GM19240 (cell line): ENCODE results near the gene SNCG.

Source experiments
- DNase-seq: peaks from one replicate; pipeline ENCODE4 v3.0.0; 2011; ENCODE audit warnings: low spot score; ENCODE audit not compliant: insufficient read length

SNCG gene

DNA sequence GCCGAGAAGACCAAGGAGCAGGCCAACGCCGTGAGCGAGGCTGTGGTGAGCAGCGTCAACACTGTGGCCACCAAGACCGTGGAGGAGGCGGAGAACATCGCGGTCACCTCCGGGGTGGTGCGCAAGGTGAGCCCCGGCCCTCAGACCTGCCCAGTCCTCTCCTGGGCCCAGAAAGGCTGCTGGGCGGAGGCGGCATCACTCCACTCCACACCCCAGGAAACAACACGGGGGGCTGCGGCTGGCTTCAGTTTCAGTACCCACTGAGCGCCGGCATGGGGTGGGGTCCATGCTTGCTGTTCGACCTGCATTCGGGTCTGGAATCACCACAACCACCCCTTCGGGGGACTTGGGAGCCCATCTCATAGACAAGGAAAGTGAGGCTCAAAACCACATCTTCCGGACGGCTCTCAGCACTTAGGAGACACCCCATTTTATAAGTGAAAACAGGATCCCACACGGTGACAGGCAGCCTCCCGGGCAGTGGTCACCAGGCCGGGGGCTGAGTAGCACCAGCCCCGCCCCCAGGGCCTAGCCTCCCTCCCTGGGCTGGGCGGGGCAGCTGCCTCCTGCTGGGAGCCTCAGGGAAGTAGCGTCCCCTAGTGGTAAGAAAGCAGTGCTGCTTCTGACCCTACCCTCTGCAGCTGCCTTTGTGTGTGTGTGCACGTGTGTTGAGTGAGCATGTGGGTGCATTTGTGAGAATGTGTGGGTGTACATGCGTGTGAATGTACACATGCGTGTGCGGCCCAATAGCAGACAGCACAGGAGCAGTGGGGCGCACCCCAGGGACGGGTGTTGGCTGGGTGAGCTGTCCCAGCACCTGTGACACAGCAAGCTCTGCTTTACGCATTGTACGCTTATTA is 1.8 kb downstream of the SNCG start:
- DNase-seq, result peak; percentile 33

GRCh38 chr10:86960863-86961434 is 2.5 kb downstream of the SNCG start:
- DNase-seq, result no peak

DNA sequence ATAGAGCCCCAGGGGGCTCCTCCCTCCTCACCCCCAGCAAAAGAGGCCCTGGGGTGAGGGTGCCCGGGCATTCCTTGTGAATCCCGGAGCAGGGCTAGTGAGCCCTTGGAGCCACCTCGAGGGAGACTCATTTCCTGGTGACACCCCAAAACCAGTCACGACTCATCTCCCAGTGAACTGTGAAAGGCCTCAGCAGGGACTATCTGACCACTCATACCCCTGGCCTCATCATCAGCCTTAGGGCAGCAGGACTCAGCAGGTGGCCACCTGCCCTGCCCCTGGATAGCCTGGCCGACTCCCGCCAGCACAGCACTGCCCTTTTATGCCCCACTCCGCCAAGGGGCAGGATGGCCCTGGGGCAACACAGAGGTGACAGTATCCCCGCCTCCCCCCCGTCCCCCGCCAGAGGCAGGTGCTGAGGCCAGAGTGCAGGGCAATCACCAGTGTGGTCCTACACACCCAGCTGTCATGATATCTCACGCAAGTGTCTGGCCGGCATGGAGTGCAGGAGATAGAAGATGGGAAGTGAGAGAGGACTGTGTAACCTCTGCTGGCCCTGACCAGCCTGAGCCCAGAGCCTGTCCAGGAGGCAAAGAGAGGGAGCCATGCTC is 3.2 kb downstream of the SNCG start:
- no peak for DNase-seq

DNA sequence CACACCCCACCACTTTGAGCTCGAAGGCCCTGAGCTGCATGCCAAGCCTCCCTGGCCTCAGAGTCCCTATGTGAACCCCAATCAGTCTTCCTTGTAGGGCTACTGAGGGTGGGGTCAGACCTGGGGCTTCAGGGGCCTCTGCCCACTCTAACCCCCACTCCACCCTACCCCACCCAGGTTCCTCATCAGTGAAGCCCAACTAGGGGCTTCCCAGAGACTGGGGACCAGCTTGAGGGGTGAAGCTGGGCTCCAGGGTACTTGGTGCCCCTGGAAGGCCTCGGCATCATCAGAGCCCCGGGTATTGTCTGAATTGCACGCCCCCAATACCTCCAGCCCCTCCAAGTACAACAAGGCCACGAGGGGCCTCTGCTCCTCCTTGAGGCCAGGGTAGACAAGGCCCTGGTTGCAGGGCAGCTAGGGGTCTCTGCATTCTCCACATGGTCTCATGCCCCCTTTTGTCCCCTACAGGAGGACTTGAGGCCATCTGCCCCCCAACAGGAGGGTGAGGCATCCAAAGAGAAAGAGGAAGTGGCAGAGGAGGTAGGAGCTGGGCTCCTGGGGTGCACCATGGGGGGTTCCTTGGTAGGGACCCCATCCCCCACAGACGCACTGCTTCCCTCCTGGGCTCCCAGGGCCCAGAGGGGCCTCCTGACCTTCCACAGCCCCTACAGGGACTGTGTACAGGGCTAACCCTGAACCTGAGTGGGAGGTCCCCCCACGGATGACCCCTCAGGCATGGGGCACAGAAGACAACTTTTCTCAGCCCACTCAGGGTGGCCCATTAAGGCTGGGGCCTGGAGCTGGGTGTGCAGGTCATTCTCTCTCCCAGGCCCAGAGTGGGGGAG is 4.0 kb downstream of the SNCG start:
- no peak for DNase-seq

- DNase-seq, result no peak
Measured at GRCh38 chr10:86962981-86963310, 4.5 kb downstream of the SNCG start.

GRCh38 chr10:86963341-86963919 is 5.0 kb downstream of the SNCG start:
- no peak for DNase-seq

DNA sequence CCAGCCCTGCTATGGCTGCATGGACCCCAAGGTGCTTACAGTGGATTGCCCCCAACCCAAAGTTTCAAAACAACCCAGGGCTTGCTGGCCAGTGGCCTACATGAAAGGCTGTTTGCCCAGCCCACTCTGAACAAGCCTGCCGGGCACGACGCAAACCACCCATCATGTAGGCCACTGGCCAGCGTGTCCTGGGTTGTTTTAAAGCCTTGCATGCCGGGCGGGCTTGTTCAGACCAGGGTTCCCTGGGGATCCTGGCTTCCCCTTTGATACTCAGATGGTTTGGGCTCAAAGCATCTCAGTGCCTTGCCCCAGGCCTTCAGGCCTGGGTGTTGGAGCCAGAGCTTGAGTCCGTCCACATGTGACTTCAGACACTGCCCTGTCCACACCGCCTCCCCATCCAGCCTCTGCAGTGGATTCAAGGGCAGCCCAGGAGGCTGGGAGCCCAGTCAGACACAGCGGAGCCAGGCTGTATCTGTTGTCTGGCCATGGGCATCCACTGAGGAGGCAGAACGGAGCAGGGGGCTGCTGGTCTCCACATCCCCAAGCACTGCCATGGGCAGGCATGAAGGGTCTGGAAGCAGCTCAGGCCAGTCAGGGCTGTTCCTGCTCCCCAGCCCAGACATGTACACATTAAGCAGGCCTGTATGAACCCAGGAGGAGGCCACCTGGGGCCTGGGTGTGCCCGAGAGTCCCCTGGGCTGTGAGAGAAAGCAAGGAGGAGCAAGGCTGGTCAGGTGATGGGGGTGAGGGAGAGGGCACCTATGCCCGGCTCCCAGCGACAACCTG is 5.9 kb downstream of the SNCG start:
- DNase-seq, result no peak

GRCh38 chr10:86964847-86965190 is 6.4 kb downstream of the SNCG start:
- DNase-seq, result no peak

- DNase-seq, result no peak
Measured at GRCh38 chr10:86965986-86966654, 7.7 kb downstream of the SNCG start.

GRCh38 chr10:86967481-86967941 is 9.1 kb downstream of the SNCG start:
- DNase-seq, result no peak

- DNase-seq, result no peak
Measured at GRCh38 chr10:86968271-86968993, 10.0 kb downstream of the SNCG start, which contains the start of gene ADIRF. ADIRF (plus strand) TSS chr10:86968482; CDS start chr10:86968545, 63 bp downstream.

DNA sequence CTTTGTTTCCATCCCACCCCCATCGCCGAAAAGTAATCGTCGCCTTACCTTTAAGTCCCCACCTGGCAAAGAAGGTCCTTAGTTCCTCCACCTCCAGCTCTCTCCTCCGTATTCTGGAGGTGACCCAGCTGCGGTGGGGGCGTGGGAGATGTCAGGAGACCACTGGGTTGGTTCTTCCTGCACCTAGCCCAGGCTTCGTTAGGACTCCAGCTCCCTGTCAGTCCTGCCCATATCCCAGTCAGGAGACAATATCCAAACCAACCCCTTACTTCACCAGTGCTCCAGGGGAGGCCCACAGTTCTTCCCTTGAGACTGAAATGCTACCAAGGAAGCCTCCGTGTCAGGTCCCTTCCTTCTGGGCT is 10.6 kb downstream of the SNCG start:
- DNase-seq, result no peak

DNA sequence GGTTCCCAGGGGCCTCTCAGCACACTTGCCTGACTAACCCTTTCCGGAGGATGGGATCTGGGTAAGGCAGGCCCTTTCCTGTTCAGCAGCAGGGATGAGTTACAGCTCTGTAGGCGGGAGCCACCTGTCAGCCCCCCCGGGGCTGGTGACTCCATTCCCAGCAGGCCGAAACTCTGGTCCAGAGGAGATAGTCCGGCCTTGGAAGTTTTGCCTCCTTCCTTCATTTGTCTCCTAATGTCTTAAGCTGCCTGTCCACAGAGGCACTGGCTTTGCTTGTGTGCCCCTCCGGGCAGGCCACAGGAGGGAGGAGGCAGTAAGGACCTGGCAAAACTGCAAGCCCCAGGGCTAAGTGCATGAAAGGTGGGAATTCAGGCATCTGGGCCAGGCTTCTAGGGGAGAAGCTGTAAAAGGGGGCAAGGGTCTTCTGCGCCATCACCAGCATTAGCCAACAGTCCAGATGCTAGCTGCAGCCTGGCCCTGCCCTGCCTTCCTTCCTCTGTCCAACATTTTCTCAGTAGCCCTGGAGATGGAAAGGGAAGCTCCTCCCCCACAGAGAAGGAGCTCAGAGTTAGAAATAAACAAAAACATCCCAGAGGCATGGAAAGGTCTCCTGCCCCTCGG is 11.1 kb downstream of the SNCG start:
- DNase-seq, result no peak

DNA sequence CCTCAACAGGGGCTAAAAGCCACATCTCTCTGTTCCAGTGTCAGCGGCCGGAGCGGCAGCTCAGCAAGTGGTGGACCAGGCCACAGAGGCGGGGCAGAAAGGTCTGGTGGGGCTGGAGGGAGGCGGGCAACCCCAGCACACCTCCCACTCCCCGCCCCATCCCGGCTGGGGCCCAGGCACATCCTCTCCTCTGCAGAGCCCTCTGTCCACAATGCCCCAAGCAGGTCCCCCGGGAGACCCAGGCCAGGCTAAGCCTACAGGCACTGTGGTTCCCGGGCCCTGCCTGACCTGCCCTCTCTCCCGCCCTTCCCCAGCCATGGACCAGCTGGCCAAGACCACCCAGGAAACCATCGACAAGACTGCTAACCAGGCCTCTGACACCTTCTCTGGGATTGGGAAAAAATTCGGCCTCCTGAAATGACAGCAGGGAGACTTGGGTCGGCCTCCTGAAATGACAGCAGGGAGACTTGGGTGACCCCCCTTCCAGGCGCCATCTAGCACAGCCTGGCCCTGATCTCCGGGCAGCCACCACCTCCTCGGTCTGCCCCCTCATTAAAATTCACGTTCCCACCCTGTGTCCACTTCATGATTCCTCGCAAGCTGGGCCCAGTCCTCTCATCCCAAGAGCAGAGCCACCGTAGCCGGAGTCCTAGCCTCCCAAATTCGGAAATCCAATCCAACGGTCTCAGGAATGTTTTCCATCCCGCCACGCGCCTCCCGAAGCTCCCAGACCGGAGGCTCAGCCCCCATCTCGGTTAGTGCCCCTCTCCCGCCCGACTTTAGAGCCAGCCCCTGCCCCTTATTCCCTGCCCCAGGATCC is 12.0 kb downstream of the SNCG start:
- no peak for DNase-seq

- no peak for DNase-seq
Measured at GRCh38 chr10:86970982-86971231, 12.5 kb downstream of the SNCG start.

DNA sequence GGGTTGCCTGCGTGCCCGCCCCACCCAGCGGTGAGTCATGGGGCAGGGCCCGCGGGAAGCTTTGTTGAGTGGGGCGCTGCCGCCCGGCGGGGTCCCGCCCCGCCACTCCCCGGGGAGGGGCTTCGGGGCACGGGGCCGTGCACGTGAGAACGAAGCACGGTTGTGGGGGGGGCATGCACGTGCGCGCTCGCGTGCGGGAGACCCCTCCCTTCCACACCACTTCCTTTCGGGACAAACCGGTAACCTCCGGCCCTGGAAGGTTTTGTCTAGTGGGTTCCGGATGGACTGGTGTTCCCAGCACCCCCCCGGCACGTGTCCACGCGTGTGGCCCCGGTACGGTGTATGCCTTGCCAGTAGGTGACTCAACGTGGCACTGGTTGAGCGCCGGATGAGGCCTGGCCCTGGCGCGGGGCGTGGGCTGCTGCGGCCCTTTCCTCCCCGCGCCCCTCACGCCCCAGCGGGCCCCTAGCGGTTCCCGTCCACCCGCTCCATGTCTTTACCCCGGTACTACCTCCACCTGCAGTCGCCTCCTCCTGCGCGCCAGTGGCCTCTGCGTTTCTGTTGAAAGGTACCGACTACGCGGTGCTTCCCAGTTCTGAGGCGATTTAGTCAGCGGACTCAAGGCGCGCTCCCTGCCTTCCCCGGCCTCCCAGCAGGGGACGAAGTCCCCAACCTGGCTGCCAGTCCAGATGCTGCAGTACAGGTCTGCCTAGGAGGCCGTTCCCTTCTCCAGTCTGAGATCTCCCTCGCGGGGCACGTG is 13.0 kb downstream of the SNCG start:
- peak; percentile 57 for DNase-seq

DNA sequence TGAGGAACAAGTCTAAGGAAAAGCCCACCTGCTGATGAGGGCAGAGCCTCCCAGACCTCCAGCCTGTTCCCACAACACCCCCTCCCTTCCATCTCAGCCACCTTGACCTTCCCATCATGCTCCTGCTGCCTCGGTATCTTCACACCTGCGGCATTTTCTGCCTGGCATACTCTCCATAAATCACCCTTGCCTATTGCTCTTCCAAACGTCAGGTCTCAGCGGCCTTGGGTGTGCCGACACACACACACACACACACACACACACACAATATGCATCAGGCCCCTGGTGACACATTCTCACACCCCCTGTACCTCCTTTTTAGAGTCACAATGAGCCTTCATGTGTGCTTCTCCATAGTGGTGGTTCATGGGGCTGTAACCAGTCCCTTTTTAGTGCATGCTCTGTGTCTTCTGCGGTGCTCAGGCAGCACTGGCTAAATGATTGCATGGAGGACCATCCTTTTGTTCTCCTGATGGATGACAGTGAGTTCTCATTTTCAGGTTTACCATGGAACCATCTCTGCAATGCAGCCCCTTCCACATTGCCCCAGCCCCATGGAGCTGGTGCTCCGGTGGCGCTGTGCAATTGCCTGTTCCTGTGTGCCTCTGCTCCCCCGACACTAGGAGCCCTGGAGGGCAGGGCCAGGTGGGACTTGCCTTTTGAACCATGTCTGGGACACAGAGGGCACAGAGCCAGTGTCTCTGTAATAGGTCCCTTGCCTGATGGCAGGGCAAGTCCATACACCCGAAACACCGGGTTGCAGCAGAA is 14.4 kb downstream of the SNCG start:
- DNase-seq, result no peak
